ENCODE results near the gene CRACDL. TPM values are rescaled to one million over a fixed set of nuclear protein-coding genes. Genes with fewer than 3 reads are reported as not detected.

Gene CRACDL
- total RNA-seq, 1 experiment from 2014 or later: not detected

GRCh38 chr2:98910349-98911125 is 25.5 kb downstream of the CRACDL start:
- Histone ChIP-seq H3K4me2 (ENCODE audit: low read length) (no peak overlapping the region), H4K20me1 (ENCODE audit: low read length) (no peaks in the 10 kb centered on the region), H3K79me2 (ENCODE audit: low read length) (no peaks in the 10 kb centered on the region), H3K9ac (ENCODE audit: low read length) (no peak overlapping the region), H3K27me3 (ENCODE audit: low read length) (no peaks in the 10 kb centered on the region), H3K4me1 (ENCODE audit: insufficient read depth, low read length) (peaks cover 58% of the 10 kb centered on the region), H3F3A (ENCODE audit: low read length, unreplicated experiment) (no peaks in the 10 kb centered on the region), H3K4me3 (ENCODE audit: low read length) (no peak overlapping the region), H3K9me3 (ENCODE audit: low read length) (no peaks in the 10 kb centered on the region), H3K27ac (ENCODE audit: low read length) (peak overlapping the region; percentile 81; the same call in 1 of the 2 replicates), H3K9me2 (replicated peaks; ENCODE audit: low read length) (no peaks in the 10 kb centered on the region), H2AFZ (ENCODE audit: low read length) (no peak overlapping the region), H3K36me3 (ENCODE audit: low read depth, low read length) (no peaks in the 10 kb centered on the region)
- ChIA-PET POLR2A (ENCODE audit: unreplicated experiment) (no interaction called here), CTCF (no interaction called here)
- DNase-seq (no peak), ATAC-seq (no peak)
- intact Hi-C loops (cut with micrococcal nuclease): loop anchor here (10.0 kb wide), 2 partner anchors 46 to 266 kb away; no protein-coding TSS in a partner anchor
- TF ChIP-seq CTCF (conservative IDR thresholded peaks at IDR 0.05; ENCODE audit: low read depth, low read length) (no peak), EZH2 (IDR thresholded peaks at IDR 0.05; ENCODE audit: low read length, unreplicated experiment) (no peak), EZH2phosphoT487 (IDR thresholded peaks at IDR 0.05; ENCODE audit: borderline replicate concordance, low read length) (no peak)
- BruUV-seq (replicated peaks): no TSS peak

- peak overlapping the region; percentile 44; the same call in 1 of the 2 replicates for H3K4me3 ChIP-seq (ENCODE audit: low read length)
- peak; percentile 67 for ATAC-seq
- no TSS peak for BruUV-seq (replicated peaks)
- peak overlapping the region; percentile 79 for H2AFZ ChIP-seq (ENCODE audit: low read length)
- H3K36me3 ChIP-seq (ENCODE audit: low read depth, low read length): no peaks in the 10 kb centered on the region
- H3K27me3 ChIP-seq (ENCODE audit: low read length): no peaks in the 10 kb centered on the region
- peak; percentile 87 for DNase-seq
- H3F3A ChIP-seq (ENCODE audit: low read length, unreplicated experiment): no peaks in the 10 kb centered on the region
- no peaks in the 10 kb centered on the region for H3K9me2 ChIP-seq (replicated peaks; ENCODE audit: low read length)
- ChIA-PET CTCF (no interaction called here), POLR2A (ENCODE audit: unreplicated experiment) (no interaction called here)
- no peaks in the 10 kb centered on the region for H3K9me3 ChIP-seq (ENCODE audit: low read length)
- H3K4me1 ChIP-seq (ENCODE audit: insufficient read depth, low read length): peaks cover 56% of the 10 kb centered on the region
- no peaks in the 10 kb centered on the region for H4K20me1 ChIP-seq (ENCODE audit: low read length)
- H3K4me2 ChIP-seq (ENCODE audit: low read length): peak overlapping the region; percentile 74
- peak overlapping the region; percentile 16; the same call in 1 of the 2 replicates for H3K9ac ChIP-seq (ENCODE audit: low read length)
- H3K79me2 ChIP-seq (ENCODE audit: low read length): no peaks in the 10 kb centered on the region
- no peak for TF ChIP-seq EZH2phosphoT487 (IDR thresholded peaks at IDR 0.05; ENCODE audit: borderline replicate concordance, low read length)
- TF ChIP-seq EZH2 (IDR thresholded peaks at IDR 0.05; ENCODE audit: low read length, unreplicated experiment): no peak
- no peak for TF ChIP-seq CTCF (conservative IDR thresholded peaks at IDR 0.05; ENCODE audit: low read depth, low read length)
- intact Hi-C loops (cut with micrococcal nuclease): loop anchor here (10.0 kb wide), 2 partner anchors 45 to 265 kb away; no protein-coding TSS in a partner anchor
- peak overlapping the region; percentile 81 for H3K27ac ChIP-seq (ENCODE audit: low read length)
Observed at GRCh38 chr2:98909317-98910211, 26.5 kb downstream of the CRACDL start.

Data from PC-3 (cell line).